Uterus (tissue), 4 donors: ENCODE data around the gene TSHZ1. TPM values are rescaled to one million over a fixed set of nuclear protein-coding genes. Genes with fewer than 3 reads are reported as not detected.

Experiments used
- DNase-seq, 2 donors: peaks; one replicate each; pipeline ENCODE4 v3.0.0-alpha.2; 2019 to 2020
- H3K27ac ChIP-seq, 2 donors: fragments of 200-600 bp; sonication (generic); 1 replicate in 1 of 2; 2 replicates in 1 of 2; pipeline ENCODE4 v1.5.1; 2016 to 2018
- H3K27me3 ChIP-seq, 2 donors: fragments of 200-600 bp; sonication (generic); one replicate each; pipeline ENCODE4 v1.5.1; 2018 to 2019; ENCODE audit warnings: control low read depth in 1 of 2
- H3K36me3 ChIP-seq, 2 donors: fragments of 200-600 bp; sonication (generic); one replicate each; pipeline ENCODE4 v1.5.1; 2019; ENCODE audit warnings: control low read depth in 1 of 2
- H3K4me1 ChIP-seq, 2 donors: fragments of 200-600 bp; sonication (generic); one replicate each; pipeline ENCODE4 v1.5.1; 2018 to 2019; ENCODE audit warnings: control low read depth in 1 of 2
- H3K4me3 ChIP-seq, 2 donors: fragments of 200-600 bp; sonication (generic); 1 replicate in 1 of 2; 2 replicates in 1 of 2; pipeline ENCODE4 v1.5.1; 2018 to 2019; ENCODE audit warnings: mild to moderate bottlenecking in 1 of 2
- H3K9me3 ChIP-seq, 2 donors: fragments of 200-600 bp; sonication (generic); one replicate each; pipeline ENCODE4 v1.5.1; 2019; ENCODE audit warnings: control low read depth in 1 of 2
- POLR2A ChIP-seq, 2 donors: fragments of 450-650 bp; IDR thresholded peaks; one replicate each; pipeline ENCODE4 v1.6.1; 2016; ENCODE audit warnings: antibody characterized with exemption in 2 of 2, mild to moderate bottlenecking in 1 of 2, moderate library complexity in 1 of 2
- intact Hi-C: fragments of 100-400 bp; cut with DNase I; formaldehyde crosslinking; loops from one replicate; pipeline ENCODE4 v1.15.1; 2023; ENCODE audit warnings: low total_unique reads
- total RNA-seq, 4 donors: library from RNA; depleted of rRNA in 3 of 4; stranded (reverse); fragments of >200 nt in 3 of 4; gene quantifications; one replicate each; pipeline versions ENCODE4 v1.1.0 to v1.2.4, GENCODE V29; 2014 to 2023
- TF ChIP-seq, protein P1 (sequence below), 4 experiments: fragments of 200-600 bp in 2 of 4; fragments of 450-650 bp in 2 of 4; sonication (generic) in 2 of 4; IDR thresholded peaks; one replicate each; pipeline ENCODE4 v1.5.1; 2016 to 2019; ENCODE audit warnings: antibody characterized with exemption in 4 of 4, mild to moderate bottlenecking in 2 of 4, moderate library complexity in 1 of 4
- donor health status: DM: yes; HTN: yes; CAD: no.

Gene TSHZ1
- total RNA-seq, 4 donors from 2014 or later = 10.0 to 31.9 (median 21.4) TPM

DNA sequence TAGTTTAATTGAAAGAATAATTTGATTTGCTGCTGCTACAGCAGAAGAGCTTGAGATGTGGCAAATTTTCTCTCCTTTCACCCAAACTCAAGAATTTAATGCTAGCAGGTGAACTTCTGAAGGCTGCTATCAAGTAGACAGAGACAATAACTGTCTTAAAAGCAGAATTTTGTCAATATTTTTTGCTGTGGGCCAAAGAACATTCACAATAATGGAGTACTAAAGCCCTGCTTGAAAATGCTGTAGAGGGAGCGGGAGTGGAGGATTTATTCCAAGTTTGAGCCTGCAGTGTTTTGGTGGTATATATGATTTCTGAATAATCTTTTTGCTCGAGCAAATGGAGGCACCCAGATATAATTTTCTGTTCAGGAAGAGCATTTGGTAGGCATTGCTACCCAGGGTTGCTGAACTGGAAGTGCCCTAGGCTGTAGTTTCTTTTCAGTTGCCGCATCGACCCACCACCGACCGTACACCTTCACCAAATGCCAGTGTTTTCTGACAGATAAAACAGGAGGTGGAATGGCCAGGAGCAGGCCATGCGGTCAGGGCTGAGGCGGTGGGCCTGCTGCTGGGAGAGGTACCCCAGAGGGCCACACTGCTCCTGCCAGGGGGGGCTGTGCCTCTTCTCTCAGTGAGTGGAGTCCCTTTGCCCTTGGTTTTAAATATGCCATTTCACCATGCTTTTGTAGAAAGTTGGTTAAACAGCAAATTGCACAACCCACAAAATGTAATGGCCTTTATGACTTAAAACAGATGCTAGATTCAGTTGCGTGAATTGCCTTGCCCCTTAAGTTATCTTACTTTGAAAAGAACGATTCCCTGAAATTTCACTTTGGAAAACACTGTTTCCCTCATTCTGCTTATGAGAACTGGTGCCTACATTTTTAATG lies 36.4 kb downstream of the TSHZ1 start:
- peaks cover 4% of the 10 kb centered on the region in 2 donors for H3K4me1 ChIP-seq
- intact Hi-C loops = no loop called here

DNA sequence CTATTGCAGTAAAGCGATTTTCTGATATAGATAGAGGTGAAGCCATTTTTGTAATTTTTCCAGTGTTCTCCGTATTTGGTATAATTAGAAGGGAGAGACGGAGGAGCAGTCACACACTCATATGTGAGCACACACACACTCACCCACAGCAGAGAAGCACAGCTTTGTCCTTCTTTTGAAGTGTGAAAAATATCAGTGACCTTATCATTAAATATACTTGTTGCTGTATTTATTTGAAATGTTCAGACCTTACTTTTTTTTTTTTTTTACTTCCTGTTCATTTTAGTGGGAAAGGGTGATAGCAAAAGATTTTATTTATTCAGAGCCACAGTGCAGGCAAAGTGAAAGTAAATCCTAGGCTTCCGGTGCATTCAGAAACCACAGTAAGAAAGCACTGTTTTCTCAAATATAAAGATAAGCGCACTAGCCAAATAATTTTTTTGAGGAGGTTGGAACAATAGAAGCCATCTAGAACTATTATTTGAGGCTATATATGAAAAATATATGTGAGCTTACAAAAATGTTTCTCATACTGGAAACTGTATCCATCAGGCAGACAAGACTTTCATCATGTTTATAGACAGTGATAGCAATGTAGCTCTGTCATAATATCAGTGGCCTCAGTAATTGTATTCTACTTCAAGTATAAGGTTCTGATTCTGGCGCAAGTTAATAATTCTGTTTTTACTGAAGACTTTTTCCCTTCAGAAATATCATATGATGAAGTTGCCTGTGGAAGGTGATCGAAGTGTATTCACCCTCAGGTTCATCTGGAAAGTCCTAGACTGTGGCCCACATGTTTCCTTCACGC lies 37.2 kb downstream of the TSHZ1 start:
- TF ChIP-seq POLR2A (IDR thresholded peaks at IDR 0.05) = no peak
- TF ChIP-seq, protein P1, sequence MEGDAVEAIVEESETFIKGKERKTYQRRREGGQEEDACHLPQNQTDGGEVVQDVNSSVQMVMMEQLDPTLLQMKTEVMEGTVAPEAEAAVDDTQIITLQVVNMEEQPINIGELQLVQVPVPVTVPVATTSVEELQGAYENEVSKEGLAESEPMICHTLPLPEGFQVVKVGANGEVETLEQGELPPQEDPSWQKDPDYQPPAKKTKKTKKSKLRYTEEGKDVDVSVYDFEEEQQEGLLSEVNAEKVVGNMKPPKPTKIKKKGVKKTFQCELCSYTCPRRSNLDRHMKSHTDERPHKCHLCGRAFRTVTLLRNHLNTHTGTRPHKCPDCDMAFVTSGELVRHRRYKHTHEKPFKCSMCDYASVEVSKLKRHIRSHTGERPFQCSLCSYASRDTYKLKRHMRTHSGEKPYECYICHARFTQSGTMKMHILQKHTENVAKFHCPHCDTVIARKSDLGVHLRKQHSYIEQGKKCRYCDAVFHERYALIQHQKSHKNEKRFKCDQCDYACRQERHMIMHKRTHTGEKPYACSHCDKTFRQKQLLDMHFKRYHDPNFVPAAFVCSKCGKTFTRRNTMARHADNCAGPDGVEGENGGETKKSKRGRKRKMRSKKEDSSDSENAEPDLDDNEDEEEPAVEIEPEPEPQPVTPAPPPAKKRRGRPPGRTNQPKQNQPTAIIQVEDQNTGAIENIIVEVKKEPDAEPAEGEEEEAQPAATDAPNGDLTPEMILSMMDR (IDR thresholded peaks at IDR 0.05) = no peak
- intact Hi-C loops = no loop called here
- DNase-seq = no peak
- Histone ChIP-seq H3K27ac (peak overlapping the region; percentile 82 to 86), H3K27me3 (no peaks in the 10 kb centered on the region), H3K36me3 (no peaks in the 10 kb centered on the region), H3K4me1 (peaks cover 4% of the 10 kb centered on the region in 2 donors), H3K4me3 (peak overlapping the region; percentile 40 to 44), H3K9me3 (no peaks in the 10 kb centered on the region)

More for the DNA sequence above, 36.4 kb downstream of the TSHZ1 start:
- TF ChIP-seq, protein P1 (IDR thresholded peaks at IDR 0.05) = no peak
- TF ChIP-seq POLR2A (IDR thresholded peaks at IDR 0.05) = no peak
- DNase-seq = no peak
- Histone ChIP-seq H3K27me3 (no peaks in the 10 kb centered on the region), H3K27ac (peak overlapping the region; percentile 82 to 86), H3K9me3 (no peaks in the 10 kb centered on the region), H3K4me3 (peak overlapping the region; percentile 40 to 44), H3K36me3 (no peaks in the 10 kb centered on the region)

DNA sequence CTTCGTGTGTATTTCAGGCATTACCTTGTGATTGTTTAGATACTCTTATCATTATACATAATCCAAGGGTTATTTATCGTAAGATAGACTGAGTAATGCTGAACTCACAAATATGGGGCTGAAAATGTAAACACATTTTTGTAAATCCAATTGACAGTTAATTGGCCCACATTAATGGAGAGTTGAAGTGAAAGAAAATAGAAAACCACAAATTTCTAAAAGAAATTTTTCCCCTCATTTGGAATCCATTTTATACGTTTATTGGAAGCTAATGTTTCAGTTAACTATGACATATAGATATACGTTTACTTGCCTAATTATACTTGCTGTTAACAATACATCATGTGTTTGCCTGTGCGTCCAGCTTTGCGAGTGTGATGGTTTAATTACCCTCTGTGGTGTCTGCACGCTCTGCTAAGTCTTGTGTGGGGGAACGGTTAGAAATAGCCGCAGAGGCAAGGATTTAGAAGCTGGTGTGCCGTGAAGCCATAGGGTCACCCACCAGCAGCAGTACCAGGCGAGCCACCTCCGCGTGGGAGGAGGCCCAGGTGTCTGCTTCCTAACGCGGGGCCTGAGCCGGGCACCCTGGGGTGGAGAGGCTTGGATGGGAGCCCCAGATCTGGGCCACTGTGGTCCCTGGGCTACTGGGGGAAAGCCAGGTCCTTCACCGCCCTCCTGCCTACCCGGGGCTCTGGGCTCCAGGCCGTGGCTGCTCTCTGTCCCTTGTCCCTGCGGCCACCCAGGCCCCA lies 38.0 kb downstream of the TSHZ1 start:
- H3K27ac ChIP-seq = peak overlapping the region; percentile 82 to 86
- intact Hi-C loops = no loop called here

DNA sequence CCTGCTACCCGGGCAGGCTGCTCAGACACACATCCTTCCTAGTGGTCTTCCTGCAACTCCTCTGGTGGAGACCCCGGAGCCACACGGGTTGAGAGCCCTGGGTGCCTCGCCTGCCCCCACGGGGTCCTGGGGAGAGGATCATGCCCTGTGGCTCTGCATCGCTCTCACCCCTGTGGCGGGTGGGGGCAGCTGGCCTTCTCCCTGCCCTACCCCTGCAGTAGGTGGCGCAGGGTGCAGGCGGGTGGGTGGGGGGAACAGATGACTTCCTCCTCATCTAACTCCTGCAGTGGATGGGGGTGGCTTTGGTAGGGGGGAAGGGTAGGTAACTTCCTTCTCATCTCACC lies 38.5 kb downstream of the TSHZ1 start:
- peaks cover 4 to 10% of the 10 kb centered on the region in 2 donors for H3K4me1 ChIP-seq
- no peaks in the 10 kb centered on the region for H3K36me3 ChIP-seq
- H3K27ac ChIP-seq = peak overlapping the region; percentile 82 to 86
- intact Hi-C loops = no loop called here
- no peaks in the 10 kb centered on the region for H3K27me3 ChIP-seq
- no peak overlapping the region for H3K4me3 ChIP-seq
- no peak for DNase-seq
- TF ChIP-seq POLR2A (IDR thresholded peaks at IDR 0.05) = no peak
- TF ChIP-seq, protein P1 (IDR thresholded peaks at IDR 0.05) = no peak
- no peaks in the 10 kb centered on the region for H3K9me3 ChIP-seq

More for the DNA sequence above, 38.0 kb downstream of the TSHZ1 start:
- H3K9me3 ChIP-seq = no peaks in the 10 kb centered on the region
- H3K36me3 ChIP-seq = no peaks in the 10 kb centered on the region
- no peak for DNase-seq
- H3K27me3 ChIP-seq = no peaks in the 10 kb centered on the region
- peak overlapping the region in 1 of 2 donors; percentile 40 for H3K4me3 ChIP-seq
- peaks cover 4 to 10% of the 10 kb centered on the region in 2 donors for H3K4me1 ChIP-seq
- TF ChIP-seq, protein P1 (IDR thresholded peaks at IDR 0.05) = no peak
- TF ChIP-seq POLR2A (IDR thresholded peaks at IDR 0.05) = no peak
